Esophagus muscularis mucosa (tissue), 4 donors: ENCODE data around the gene CIRBP. TPM values are rescaled to one million over a fixed set of nuclear protein-coding genes. Genes with fewer than 3 reads are reported as not detected.

Experiments used
- DNase-seq: peaks from one replicate; pipeline ENCODE4 v3.0.0-alpha.2; 2017; ENCODE audit errors: extremely low spot score
- H3K27ac ChIP-seq, 4 donors: fragments of 200-600 bp; sonication (generic); replicated peaks in 1 of 4; 1 replicate in 3 of 4; 2 replicates in 1 of 4; pipeline ENCODE4 v1.5.1; 2016 to 2019; ENCODE audit warnings: mild to moderate bottlenecking in 1 of 4
- H3K27me3 ChIP-seq, 4 donors: fragments of 200-600 bp; sonication (generic); one replicate each; pipeline versions ENCODE4 v1.5.1 to v1.6.0; 2016 to 2019
- H3K36me3 ChIP-seq, 4 donors: fragments of 200-600 bp; sonication (generic); one replicate each; pipeline ENCODE4 v1.5.1; 2016 to 2019
- H3K4me1 ChIP-seq, 4 donors: fragments of 200-600 bp; sonication (generic); one replicate each; pipeline ENCODE4 v1.5.1; 2016 to 2019
- H3K4me3 ChIP-seq, 4 donors: fragments of 200-600 bp; sonication (generic); 1 replicate in 2 of 4; 2 replicates in 2 of 4; pipeline ENCODE4 v1.5.1; 2016 to 2019; ENCODE audit warnings: mild to moderate bottlenecking in 4 of 4, moderate library complexity in 1 of 4
- H3K9me3 ChIP-seq, 4 donors: fragments of 200-600 bp; sonication (generic); 1 replicate in 3 of 4; 2 replicates in 1 of 4; pipeline ENCODE4 v1.5.1; 2016 to 2019
- EP300 ChIP-seq: sonication (generic); formaldehyde crosslinking; IDR thresholded peaks from one replicate; pipeline ENCODE4 v1.6.1; 2017; ENCODE audit warnings: antibody characterized with exemption
- POLR2A ChIP-seq: fragments of 450-650 bp; IDR thresholded peaks from one replicate; pipeline ENCODE4 v1.6.1; 2017; ENCODE audit warnings: antibody characterized with exemption, moderate library complexity, mild to moderate bottlenecking, low read depth
- POLR2AphosphoS5 ChIP-seq, 2 donors: sonication (generic); formaldehyde crosslinking; IDR thresholded peaks; one replicate each; pipeline ENCODE4 v1.6.1; 2017; ENCODE audit warnings: antibody characterized with exemption in 2 of 2
- WGBS: methylation state at CpG from one replicate; pipeline ENCODE4 v1.1.5; 2018; 5-methylcytosine and 5-hydroxymethylcytosine counted together
- intact Hi-C: fragments of 100-400 bp; cut with DNase I; formaldehyde crosslinking; loops from one replicate; pipeline ENCODE4 v1.15.1; 2023
- total RNA-seq, 4 donors: library from RNA; depleted of rRNA; stranded (reverse); fragments of >200 nt; gene quantifications; one replicate each; pipeline versions ENCODE4 v1.1.0 to v1.2.1, GENCODE V29; 2016
- TF ChIP-seq, protein P1 (sequence below), 3 experiments: fragments of 200-600 bp in 2 of 3; fragments of 450-650 bp in 1 of 3; sonication (generic) in 2 of 3; IDR thresholded peaks; one replicate each; pipeline ENCODE4 v1.5.1; 2017 to 2019; ENCODE audit warnings: antibody characterized with exemption in 3 of 3, mild to moderate bottlenecking in 2 of 3, moderate library complexity in 1 of 3

CIRBP gene
- total RNA-seq, 4 donors from 2014 or later: 236 to 601 (median 429) TPM

DNA sequence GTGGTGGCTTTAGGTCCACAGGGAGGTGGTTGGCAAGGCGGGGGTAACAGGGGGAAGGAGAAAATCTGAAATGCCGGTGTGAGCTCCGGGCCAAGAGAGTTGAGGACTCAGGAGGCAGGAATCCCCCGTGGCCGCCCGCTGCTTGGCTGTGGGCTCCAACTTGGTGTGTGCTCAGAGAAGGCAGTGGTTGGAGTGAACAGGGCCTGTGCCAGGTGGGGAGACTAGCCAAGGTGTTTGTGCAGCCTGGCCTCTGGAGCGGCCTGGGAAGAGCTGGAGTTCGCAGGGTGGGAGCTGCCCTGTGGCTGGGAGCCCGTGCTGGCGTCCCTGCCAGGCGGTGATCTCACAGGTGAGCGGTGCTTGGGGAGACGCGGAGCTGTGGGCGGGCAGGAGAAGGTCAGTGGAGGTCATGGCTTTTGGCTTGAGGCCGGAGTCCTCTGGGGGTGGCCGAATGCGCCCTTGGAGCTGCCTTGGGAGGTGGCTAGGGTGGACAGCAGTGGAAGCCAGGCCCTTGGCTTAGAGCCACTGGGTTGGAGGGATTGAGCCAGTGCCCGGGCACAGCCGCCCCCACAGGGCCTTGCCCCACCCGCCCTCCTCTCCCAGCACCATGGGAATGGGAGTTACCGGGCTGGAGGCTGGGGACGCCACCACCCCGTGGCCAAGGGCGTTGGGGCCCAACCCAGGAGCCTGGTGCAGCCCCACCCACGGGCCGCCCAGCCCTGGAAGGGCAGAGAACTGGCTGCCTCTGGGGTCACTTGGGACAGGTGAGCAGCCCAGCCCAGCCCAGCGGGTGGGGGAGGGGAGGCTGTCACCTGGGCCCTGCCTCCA is 7.1 kb upstream of the CIRBP start:
- intact Hi-C loops: no loop called here
- peak overlapping the region; percentile 99 to 100 (median 100) for H3K27ac ChIP-seq
- H3K4me1 ChIP-seq: peaks cover 80 to 90% (median 84%) of the 10 kb centered on the region in 4 donors
- peak; percentile 63 to 73 for TF ChIP-seq POLR2AphosphoS5 (IDR thresholded peaks at IDR 0.05)
- TF ChIP-seq, protein P1, sequence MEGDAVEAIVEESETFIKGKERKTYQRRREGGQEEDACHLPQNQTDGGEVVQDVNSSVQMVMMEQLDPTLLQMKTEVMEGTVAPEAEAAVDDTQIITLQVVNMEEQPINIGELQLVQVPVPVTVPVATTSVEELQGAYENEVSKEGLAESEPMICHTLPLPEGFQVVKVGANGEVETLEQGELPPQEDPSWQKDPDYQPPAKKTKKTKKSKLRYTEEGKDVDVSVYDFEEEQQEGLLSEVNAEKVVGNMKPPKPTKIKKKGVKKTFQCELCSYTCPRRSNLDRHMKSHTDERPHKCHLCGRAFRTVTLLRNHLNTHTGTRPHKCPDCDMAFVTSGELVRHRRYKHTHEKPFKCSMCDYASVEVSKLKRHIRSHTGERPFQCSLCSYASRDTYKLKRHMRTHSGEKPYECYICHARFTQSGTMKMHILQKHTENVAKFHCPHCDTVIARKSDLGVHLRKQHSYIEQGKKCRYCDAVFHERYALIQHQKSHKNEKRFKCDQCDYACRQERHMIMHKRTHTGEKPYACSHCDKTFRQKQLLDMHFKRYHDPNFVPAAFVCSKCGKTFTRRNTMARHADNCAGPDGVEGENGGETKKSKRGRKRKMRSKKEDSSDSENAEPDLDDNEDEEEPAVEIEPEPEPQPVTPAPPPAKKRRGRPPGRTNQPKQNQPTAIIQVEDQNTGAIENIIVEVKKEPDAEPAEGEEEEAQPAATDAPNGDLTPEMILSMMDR (IDR thresholded peaks at IDR 0.05): no peak
- 17% methylated on average over 15 of the region's 28 CpGs for WGBS
- no peak for DNase-seq
- H3K27me3 ChIP-seq: peaks cover 0 to 3% (median 0%) of the 10 kb centered on the region in 4 donors
- H3K9me3 ChIP-seq: no peaks in the 10 kb centered on the region
- peaks cover under 1 to 14% (median 13%) of the 10 kb centered on the region in 4 donors for H3K36me3 ChIP-seq
- H3K4me3 ChIP-seq: peak overlapping the region; percentile 65 to 80 (median 72)

DNA sequence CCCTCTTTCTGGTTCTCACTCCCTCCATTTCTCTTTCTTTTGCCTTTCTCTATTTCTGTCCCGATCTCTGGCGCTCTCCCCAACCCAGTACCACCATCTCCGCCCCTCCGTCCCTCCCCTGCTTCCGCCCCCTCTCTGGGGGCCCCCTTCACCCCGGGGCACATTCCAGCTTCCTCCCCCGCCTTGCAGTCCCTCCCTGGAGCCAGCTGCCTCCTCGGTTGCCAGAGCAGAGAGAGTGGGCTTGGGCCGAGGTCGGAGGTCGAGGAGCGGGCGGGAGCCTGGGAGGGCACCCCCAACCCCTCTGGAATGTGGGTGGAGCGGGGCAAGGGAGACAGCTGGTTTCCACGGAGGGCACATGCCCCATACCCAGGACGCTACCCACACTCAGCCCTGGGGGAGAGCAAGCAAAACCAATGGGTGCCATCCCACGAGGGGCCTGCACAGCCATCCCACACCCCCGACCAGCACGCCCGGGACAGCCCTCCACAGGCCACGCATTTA is 6.5 kb upstream of the CIRBP start:
- H3K36me3 ChIP-seq: peaks cover 0 to 8% (median 7%) of the 10 kb centered on the region in 4 donors
- peak overlapping the region in 1 of 4 donors; percentile 19 for H3K4me3 ChIP-seq
- intact Hi-C loops: no loop called here
- no peak for DNase-seq
- H3K27me3 ChIP-seq: peaks cover 0 to 3% (median 0%) of the 10 kb centered on the region in 4 donors
- WGBS: 55% methylated on average over 16 of the region's 21 CpGs
- H3K9me3 ChIP-seq: no peaks in the 10 kb centered on the region
- TF ChIP-seq POLR2AphosphoS5 (IDR thresholded peaks at IDR 0.05): no peak
- TF ChIP-seq, protein P1 (IDR thresholded peaks at IDR 0.05): no peak
- TF ChIP-seq EP300: no peak
- TF ChIP-seq POLR2A: no peak
- peaks cover 81 to 90% (median 84%) of the 10 kb centered on the region in 4 donors for H3K4me1 ChIP-seq
- peak overlapping the region; percentile 99 to 100 (median 100) for H3K27ac ChIP-seq

DNA sequence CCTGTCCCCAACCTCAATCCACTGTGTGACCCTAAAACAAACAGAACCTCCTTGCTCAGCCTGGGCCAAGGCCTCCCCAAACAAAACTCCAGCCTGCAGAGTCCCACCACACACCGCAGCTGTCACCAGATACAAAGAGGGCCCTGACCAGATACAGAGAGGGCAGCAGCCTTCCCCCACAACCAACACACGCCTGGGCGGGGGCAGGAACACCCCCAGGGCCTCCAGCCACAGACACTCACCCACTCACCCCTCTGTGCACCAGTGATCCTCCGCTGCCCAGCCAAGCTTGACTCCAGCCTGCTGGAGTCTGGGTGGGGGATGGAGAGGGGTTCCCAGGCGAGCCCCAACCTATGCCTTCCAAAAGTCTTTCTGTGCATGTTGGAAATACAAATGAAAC is 5.9 kb upstream of the CIRBP start:
- TF ChIP-seq, protein P1 (IDR thresholded peaks at IDR 0.05): no peak
- TF ChIP-seq POLR2A (no peak), EP300 (no peak), POLR2AphosphoS5 (IDR thresholded peaks at IDR 0.05) (no peak)
- no peak for DNase-seq
- 100% methylated on average over 2 of the region's 5 CpGs for WGBS
- Histone ChIP-seq H3K4me3 (no peak overlapping the region), H3K4me1 (peaks cover 81 to 90% (median 84%) of the 10 kb centered on the region in 4 donors), H3K27me3 (peaks cover 0 to 3% (median 0%) of the 10 kb centered on the region in 4 donors), H3K9me3 (no peaks in the 10 kb centered on the region), H3K27ac (peak overlapping the region; percentile 99 to 100 (median 100)), H3K36me3 (peaks cover 0 to 3% (median 2%) of the 10 kb centered on the region in 4 donors)
- intact Hi-C loops: no loop called here

DNA sequence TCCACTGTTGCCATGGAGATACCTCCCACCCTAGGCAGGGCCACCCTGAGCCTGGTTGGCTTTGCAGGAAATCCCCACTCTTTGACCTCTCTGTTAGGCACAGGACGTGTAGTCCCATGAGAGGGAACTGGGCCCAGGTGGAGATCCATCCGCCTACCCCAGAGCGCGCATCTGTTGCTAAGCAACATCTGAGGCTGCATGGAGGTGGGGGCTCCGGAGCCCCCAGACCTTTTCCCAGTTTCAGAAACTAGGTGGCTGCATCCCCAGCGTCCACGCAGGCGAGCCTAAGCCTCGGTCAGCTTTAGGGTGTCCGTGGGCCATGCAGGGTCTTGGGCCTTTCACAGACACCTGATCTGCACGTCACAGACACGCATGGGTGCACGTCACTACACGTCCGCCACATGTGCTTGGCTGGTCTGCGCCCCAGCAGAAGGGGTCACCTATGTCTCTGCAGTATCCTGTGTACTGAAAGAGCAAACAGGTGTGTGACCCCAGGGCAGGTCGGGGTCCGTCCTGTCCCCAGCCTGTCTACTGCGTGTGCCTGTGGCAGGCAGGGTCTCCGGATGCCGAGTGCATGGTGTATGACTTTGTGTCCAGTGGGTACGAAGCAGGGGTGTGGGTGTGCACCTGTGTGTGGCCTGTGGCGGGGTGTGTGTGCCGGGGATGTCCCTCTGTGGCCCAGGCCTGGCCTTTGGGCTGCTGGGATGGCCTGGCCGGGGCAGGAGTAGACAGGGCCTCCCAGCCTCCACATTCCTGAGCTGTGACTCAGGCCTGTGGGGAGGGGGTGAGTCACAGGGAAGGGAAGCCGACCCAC is 4.1 kb upstream of the CIRBP start:
- H3K27ac ChIP-seq: peak overlapping the region; percentile 99 to 100 (median 100)
- 68% methylated on average over 13 of the region's 26 CpGs for WGBS
- DNase-seq: no peak
- H3K9me3 ChIP-seq: no peaks in the 10 kb centered on the region
- intact Hi-C loops: no loop called here
- peaks cover 0 to 3% (median 0%) of the 10 kb centered on the region in 4 donors for H3K27me3 ChIP-seq
- H3K4me3 ChIP-seq: peak overlapping the region; percentile 55 to 65 (median 60)
- no peaks in the 10 kb centered on the region for H3K36me3 ChIP-seq
- TF ChIP-seq POLR2AphosphoS5 (IDR thresholded peaks at IDR 0.05): peak; percentile 60 to 77
- TF ChIP-seq POLR2A: no peak
- H3K4me1 ChIP-seq: peaks cover 70 to 83% (median 76%) of the 10 kb centered on the region in 4 donors
